ENCODE data around the gene ALK.

ALK gene

GRCh38 chr2:29615183-29615582 lies 306.2 kb downstream of the ALK start:
- H3K9ac ChIP-seq (ENCODE audit: low read length) = no peak overlapping the region
- no peak overlapping the region for H3K4me3 ChIP-seq (ENCODE audit: low read length)
- no peak overlapping the region for H3K4me2 ChIP-seq (ENCODE audit: low read depth, low read length)
- no peaks in the 10 kb centered on the region for H3K27me3 ChIP-seq (replicated peaks; ENCODE audit: insufficient read depth, low read length)
- no peaks in the 10 kb centered on the region for H3F3A ChIP-seq (ENCODE audit: insufficient read depth, low read length)
- DNase-seq = no peak
- H3K9me3 ChIP-seq (replicated peaks; ENCODE audit: insufficient read depth, low read length) = no peaks in the 10 kb centered on the region
- TF ChIP-seq, protein P1, sequence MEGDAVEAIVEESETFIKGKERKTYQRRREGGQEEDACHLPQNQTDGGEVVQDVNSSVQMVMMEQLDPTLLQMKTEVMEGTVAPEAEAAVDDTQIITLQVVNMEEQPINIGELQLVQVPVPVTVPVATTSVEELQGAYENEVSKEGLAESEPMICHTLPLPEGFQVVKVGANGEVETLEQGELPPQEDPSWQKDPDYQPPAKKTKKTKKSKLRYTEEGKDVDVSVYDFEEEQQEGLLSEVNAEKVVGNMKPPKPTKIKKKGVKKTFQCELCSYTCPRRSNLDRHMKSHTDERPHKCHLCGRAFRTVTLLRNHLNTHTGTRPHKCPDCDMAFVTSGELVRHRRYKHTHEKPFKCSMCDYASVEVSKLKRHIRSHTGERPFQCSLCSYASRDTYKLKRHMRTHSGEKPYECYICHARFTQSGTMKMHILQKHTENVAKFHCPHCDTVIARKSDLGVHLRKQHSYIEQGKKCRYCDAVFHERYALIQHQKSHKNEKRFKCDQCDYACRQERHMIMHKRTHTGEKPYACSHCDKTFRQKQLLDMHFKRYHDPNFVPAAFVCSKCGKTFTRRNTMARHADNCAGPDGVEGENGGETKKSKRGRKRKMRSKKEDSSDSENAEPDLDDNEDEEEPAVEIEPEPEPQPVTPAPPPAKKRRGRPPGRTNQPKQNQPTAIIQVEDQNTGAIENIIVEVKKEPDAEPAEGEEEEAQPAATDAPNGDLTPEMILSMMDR (IDR thresholded peaks at IDR 0.05; ENCODE audit: low read length) = no peak
- TF ChIP-seq EZH2 (optimal IDR thresholded peaks at IDR 0.05; ENCODE audit: low read depth, low read length) (no peak), EZH2phosphoT487 (IDR thresholded peaks at IDR 0.05; ENCODE audit: low read length) (no peak)
- H2AFZ ChIP-seq (ENCODE audit: low read length) = no peak overlapping the region
- H3K27ac ChIP-seq (ENCODE audit: low read length) = no peak overlapping the region
- no peaks in the 10 kb centered on the region for H3K9me2 ChIP-seq (replicated peaks; ENCODE audit: insufficient read depth, low read length)
- H3K79me2 ChIP-seq (ENCODE audit: low read length) = no peaks in the 10 kb centered on the region
- H3K4me1 ChIP-seq (ENCODE audit: low read length) = no peaks in the 10 kb centered on the region
- H4K20me1 ChIP-seq (ENCODE audit: insufficient read depth, low read length) = no peaks in the 10 kb centered on the region
- no peaks in the 10 kb centered on the region for H3K36me3 ChIP-seq (replicated peaks; ENCODE audit: insufficient read depth, low read length)

- Histone ChIP-seq H3K9me3 (replicated peaks; ENCODE audit: insufficient read depth, low read length) (no peaks in the 10 kb centered on the region), H3K4me2 (ENCODE audit: low read depth, low read length) (no peak overlapping the region), H3K79me2 (ENCODE audit: low read length) (no peaks in the 10 kb centered on the region), H3K27me3 (replicated peaks; ENCODE audit: insufficient read depth, low read length) (no peaks in the 10 kb centered on the region), H2AFZ (ENCODE audit: low read length) (no peak overlapping the region), H3K9me2 (replicated peaks; ENCODE audit: insufficient read depth, low read length) (no peaks in the 10 kb centered on the region), H3K27ac (ENCODE audit: low read length) (no peak overlapping the region), H3K36me3 (replicated peaks; ENCODE audit: insufficient read depth, low read length) (no peaks in the 10 kb centered on the region), H3K9ac (ENCODE audit: low read length) (no peak overlapping the region), H3K4me3 (ENCODE audit: low read length) (no peak overlapping the region), H4K20me1 (ENCODE audit: insufficient read depth, low read length) (no peaks in the 10 kb centered on the region), H3K4me1 (ENCODE audit: low read length) (no peaks in the 10 kb centered on the region), H3F3A (ENCODE audit: insufficient read depth, low read length) (no peaks in the 10 kb centered on the region)
- TF ChIP-seq EZH2phosphoT487 (IDR thresholded peaks at IDR 0.05; ENCODE audit: low read length) = no peak
- no peak for TF ChIP-seq EZH2 (optimal IDR thresholded peaks at IDR 0.05; ENCODE audit: low read depth, low read length)
- TF ChIP-seq, protein P1 (IDR thresholded peaks at IDR 0.05; ENCODE audit: low read length) = no peak
- no peak for DNase-seq
Observed at GRCh38 chr2:29614295-29614830, 307.0 kb downstream of the ALK start.

DNA sequence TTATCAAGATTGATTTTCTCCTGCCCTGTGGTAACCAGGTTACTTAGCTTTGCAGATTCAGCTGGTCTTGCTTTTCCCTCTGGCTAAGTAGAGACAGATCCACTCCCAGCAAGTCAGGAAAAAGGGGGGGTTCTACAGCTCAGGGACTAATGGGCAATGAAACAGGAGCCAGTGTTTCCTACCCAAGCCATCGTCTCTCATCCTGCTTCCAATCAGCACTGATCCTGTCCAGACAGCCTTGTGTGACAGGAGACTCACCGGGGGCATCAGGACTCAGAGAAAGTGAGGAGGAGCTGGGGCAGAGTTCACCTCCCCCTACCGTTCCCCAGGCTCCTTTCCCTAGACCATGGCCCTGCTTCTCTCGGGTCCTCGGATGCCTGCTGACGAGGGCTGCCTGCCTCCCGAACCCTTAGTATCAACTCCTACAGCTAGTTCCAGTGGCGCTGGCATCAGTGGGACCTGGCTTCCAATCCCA lies 307.6 kb downstream of the ALK start:
- H3K27me3 ChIP-seq (replicated peaks; ENCODE audit: insufficient read depth, low read length) = no peaks in the 10 kb centered on the region
- DNase-seq = no peak
- H3K4me1 ChIP-seq (ENCODE audit: low read length) = no peaks in the 10 kb centered on the region
- no peak overlapping the region for H3K4me3 ChIP-seq (ENCODE audit: low read length)
- no peaks in the 10 kb centered on the region for H3F3A ChIP-seq (ENCODE audit: insufficient read depth, low read length)
- no peaks in the 10 kb centered on the region for H3K9me2 ChIP-seq (replicated peaks; ENCODE audit: insufficient read depth, low read length)
- H3K36me3 ChIP-seq (replicated peaks; ENCODE audit: insufficient read depth, low read length) = no peaks in the 10 kb centered on the region
- no peak overlapping the region for H3K27ac ChIP-seq (ENCODE audit: low read length)
- no peak overlapping the region for H2AFZ ChIP-seq (ENCODE audit: low read length)
- TF ChIP-seq, protein P1 (IDR thresholded peaks at IDR 0.05; ENCODE audit: low read length) = no peak
- TF ChIP-seq EZH2 (optimal IDR thresholded peaks at IDR 0.05; ENCODE audit: low read depth, low read length) (no peak), EZH2phosphoT487 (IDR thresholded peaks at IDR 0.05; ENCODE audit: low read length) (no peak)
- no peaks in the 10 kb centered on the region for H3K9me3 ChIP-seq (replicated peaks; ENCODE audit: insufficient read depth, low read length)
- H3K9ac ChIP-seq (ENCODE audit: low read length) = no peak overlapping the region
- H4K20me1 ChIP-seq (ENCODE audit: insufficient read depth, low read length) = no peaks in the 10 kb centered on the region
- no peaks in the 10 kb centered on the region for H3K79me2 ChIP-seq (ENCODE audit: low read length)
- no peak overlapping the region for H3K4me2 ChIP-seq (ENCODE audit: low read depth, low read length)
